GM19025 (cell line): ENCODE measurements around the gene CECR2.

Experiments used
- ATAC-seq: cut with Tn5 transposase; IDR thresholded peaks from one replicate; pipeline ENCODE4 v1.9.1; 2021; ENCODE audit warnings: mild to moderate bottlenecking, low read depth, moderate library complexity; ENCODE audit not compliant: unreplicated experiment

Gene CECR2

DNA sequence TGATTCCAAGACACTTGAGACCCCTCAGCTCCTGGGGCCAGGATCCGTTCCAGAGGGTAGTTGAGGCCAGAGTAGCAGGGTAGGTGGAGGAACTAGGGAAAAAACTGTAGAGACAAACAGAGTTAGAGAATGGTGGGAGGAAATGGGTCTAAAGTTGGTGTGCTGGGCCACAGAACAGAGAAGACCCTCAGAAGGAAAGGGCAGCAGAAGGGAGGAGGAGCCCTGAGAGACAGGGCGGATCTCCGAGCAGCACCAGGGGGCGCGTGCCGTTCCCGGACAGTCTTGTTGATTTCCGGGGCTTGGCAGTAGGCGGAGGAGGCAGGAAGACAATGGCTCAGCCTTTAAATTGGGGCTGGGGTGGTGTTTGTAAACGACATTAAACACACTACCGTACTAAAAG is 2.4 kb upstream of the CECR2 start:
- ATAC-seq, result no peak

- no peak for ATAC-seq
These were observed 1.1 kb upstream of the CECR2 start for GRCh38 chr22:17368144-17368543.

DNA sequence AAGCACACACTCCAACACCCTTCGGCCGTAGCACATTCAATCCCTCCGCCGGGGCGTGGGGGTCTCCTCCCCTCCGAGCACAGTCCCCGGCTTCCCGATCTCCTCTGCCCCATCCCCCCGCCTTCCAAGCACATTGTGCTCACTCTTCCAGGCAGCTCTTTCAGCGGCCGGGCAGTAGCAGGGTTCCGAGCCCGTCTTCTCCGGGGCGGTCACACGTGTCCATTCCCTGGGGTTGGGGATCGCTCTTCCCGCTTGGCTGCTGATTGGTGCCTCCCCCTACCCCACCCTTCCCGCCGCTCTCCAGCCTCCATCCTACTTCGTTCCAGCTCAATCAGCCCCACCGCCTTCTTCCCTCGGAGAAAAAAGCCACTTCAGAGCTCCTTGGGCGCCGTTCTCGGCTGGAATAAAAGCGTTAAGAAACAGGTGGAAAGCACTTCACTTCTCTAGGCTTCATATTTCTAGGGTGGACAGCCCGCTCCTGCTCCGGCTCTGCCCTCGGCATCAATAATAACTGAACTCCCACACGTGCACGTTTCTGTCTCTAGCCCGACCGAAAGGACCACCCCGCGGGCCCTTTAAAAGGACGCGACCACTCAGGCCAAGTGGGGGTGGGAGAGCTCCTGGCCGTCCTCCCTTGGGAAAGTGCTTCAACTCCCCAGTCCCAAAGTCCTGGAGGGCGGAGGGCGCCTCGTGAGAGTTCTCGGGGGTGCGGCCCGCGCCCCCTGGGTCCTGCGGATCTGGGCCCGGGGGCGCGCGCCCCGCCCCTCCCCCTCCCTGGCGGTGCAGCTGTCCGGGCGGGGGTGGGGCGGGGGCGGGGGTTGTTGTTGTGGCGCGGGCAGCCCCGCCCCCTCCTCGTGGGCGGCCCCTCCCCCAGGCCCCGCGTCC is 464 bp upstream of the CECR2 start:
- ATAC-seq, result no peak

DNA sequence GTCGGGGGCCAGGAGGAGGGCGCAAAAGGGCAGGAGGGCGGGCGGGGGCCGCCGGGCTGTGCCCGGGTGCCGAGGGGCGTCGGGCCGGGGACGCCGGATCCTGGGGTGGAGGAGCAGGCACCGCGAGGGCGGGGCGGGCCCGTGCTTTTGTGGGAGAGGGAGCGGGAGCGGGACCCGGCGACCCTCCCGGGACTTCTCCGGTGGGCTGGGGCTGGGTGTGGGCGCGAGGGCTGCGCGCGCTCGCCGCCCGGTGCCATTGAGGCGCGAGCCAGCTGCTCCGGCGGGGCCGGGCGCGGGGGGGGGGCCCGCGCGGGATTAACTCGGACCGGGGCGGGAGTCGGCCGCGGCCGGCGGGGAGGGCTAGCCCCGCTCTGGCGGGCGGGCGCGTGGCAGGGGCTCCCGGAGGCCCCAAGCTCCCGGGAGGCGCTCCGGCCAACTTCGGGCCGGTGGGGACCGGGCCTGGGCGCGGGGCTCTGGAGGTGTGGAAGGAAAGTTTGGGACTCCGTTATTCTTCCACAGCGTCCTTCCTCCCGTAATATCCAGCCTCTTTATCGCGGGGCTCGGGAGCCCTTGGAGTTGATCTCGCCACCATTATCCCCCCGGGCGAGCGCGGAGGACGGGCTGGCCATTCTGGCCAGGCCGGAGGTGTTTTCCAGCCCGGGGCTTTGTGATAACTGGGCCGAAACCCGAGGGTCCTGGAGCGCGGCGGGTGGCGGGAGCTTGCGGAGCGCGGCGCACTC is 936 bp downstream of the CECR2 start:
- ATAC-seq, result no peak

GRCh38 chr22:17370766-17371432 is 1.6 kb downstream of the CECR2 start:
- ATAC-seq, result no peak

DNA sequence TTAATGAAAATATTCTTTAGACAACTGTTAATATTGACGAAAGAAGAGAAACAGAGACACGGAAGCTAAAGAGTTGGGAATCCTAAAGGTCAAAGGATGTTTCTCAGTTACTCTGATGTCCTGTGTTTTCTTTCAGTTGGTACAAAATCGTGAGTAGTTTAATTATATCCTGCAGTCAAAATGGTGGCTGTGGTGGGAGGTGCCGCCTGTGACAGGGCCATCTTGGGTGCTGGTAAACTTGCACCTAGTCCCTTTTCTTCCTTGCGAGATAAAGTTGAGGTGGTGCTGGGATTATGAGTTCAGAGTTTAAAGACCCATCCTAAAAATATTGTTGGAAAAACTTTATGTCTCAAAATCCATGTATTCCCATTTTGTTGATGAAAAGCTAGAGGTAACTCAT is 2.2 kb downstream of the CECR2 start:
- ATAC-seq, result no peak

DNA sequence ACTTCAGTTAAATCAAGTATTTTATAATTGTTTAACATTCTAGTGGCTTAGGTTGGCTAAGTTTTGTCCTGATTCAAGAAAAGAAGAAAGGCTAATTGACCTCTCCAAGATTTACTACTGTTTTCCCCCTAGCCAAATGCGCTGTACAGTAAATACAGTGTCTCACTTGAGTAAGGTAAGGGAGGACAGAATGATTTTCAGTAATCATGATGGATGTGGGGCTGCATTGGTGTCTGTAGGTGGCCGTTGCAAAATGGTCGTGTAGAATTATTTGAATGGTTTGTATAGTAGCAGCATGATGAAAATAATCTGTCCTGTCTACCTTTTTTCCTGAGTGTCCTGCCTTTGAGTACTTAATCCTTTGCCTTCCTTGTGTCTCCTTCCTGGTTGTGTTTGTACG is 4.6 kb downstream of the CECR2 start:
- no peak for ATAC-seq

DNA sequence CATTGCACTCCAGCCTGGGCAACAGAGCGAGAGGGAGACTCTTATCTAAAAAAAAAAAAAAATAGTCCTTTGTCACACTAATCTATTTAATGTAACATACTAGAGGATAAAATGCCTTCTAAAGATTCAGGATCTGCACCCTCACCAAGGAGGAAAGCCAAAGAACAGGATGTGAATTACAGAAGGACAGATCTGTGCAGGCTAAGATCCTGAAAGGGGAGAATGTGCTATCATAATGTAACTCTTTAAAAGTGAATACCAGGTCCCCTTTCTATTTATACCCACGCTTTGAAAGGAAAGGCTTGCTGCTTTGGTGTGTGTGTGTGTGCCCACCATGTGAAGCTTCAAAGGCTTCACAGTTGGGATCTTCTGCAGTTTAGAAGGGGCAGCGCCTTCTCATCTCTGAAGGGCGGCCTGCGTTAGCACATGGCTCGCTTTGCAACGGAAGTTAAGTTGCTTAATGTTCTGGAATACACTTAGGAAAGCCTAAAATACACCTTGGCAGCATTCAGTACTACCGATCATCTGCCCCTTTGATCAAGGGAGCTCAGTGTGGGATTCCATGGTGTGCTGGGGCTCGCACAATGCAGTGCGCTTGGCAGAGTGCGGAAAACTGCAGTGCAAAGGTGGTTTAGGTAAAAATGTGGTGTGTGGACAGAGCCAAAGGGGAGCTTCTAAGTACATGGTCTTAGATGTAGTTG is 6.8 kb downstream of the CECR2 start:
- ATAC-seq, result no peak

DNA sequence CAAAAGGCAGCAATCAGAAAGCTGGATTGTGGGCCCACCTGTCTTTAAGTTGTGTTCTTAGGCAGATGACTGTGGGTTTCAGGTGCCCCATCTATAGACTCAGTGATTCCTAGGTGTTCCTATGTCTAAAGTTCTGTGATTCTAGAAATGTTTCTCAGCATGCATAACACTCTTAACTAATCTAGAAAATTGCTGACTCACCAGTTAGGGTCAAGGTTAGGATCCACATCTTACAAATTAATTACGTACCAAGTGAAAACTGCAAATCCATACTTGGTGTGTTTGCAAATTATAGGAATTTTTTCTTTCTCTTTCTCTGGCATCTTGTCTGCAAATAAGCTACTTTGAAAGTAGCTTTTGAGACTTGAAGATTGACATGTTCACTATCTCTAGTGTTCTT is 7.7 kb downstream of the CECR2 start:
- no peak for ATAC-seq

GRCh38 chr22:17379944-17380343 is 10.7 kb downstream of the CECR2 start:
- no peak for ATAC-seq

DNA sequence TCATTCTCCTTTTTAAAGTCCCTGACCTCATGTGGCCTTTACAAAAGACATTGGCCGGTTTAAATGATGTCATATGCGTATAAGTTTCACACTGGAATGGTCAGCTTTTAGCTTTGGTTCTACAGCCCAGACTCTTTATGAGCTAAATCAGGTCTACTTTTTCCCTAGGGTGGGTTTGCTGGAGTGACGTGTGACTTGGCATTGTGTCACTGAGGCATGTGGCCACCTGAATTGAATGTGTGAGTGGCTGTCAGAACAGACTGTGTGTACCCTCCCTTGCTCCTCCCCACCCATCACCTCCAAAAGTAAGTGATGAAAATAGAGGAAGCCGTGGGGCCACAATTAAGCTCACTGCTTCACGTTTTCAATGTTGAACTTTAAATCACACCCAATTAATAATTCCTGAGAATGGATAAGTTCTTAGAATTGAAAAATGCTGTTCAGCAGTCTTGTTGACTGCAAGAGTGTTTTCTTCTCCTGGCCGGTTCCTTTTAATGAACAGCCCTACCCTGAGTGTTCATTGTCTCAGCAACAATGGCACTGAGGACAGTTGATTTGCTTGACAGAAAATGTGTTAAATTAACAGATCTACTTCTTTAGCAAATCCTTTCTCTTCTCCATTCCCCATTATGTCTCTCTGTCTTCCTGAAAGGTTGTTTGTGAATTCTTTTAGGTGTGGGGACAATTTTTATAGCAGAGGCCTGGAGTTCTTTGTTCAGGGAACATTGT is 11.3 kb downstream of the CECR2 start:
- no peak for ATAC-seq

GRCh38 chr22:17381192-17381913 is 12.1 kb downstream of the CECR2 start:
- ATAC-seq, result no peak

DNA sequence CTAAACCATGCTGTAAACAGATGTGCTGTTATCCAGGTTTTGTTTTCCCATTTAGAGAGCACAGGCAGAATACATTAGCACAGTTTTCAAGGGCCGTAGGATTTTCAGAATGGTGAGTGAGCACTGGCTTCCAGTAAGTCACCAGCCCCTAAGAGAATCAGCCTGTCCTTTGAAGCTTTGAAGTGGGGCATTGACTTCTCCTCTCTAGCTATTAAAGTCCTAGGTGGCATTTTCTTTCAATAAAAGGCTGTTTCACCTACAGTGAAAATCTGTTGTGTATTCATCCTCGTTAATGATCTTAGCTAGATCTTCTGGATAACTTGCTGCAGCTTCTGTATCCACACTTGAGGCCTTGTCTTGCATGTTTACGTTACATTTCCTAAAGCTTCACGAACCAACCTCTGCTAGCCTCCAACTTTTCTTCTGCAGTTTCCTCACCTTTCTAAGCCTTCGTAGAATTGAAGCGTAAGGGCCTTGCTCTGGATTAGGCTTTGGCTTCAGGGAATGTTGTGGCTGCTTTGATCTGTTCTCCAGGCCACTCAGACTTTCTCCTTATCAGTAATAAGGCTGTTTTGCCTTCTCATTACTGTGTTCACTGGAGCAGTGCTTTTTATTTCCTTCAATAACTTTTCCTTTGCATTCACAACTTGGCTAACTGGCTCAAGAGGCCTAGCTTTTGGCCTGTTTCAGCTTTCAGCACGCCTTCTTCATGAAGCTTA is 15.5 kb downstream of the CECR2 start:
- ATAC-seq, result no peak

GRCh38 chr22:17387356-17387755 is 18.1 kb downstream of the CECR2 start:
- ATAC-seq, result no peak

DNA sequence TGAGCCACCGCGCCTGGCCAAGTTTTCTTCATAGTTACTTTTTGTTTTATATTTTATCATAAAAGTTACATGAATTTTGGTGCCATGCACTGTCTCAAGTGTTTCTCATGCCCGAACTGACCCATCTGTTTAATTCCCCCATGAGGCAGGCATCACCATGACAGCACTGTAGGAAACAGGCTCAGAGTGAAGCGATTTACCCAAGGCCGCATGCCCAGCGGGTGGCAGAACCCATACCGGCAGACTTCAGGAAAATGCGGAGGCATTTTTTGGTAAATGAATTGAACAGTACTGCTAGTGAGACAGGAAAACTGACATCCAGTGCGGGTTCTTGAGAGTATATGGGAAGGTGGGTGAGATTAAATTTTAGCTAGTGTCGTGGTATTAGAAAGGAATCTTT is 19.0 kb downstream of the CECR2 start:
- ATAC-seq, result no peak

DNA sequence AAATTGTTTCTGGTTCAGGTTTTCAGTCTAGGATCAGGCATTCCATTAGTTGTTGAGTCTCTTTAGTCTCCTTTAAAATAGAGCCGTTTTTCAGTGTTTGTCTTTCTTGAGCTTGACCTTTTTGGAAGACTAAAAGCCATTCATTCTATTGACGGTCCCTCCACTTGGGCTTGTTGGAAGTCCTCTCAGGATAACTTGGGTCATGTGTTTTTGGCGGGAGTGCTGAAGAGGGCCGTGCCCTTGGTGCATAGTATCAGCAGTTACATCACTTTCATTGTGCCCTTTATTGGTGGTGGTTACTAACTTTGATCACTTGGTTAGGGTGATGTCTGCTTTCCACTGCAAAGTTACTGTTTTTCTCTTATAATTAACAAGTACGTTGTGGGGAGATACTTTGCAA is 20.8 kb downstream of the CECR2 start:
- no peak for ATAC-seq

DNA sequence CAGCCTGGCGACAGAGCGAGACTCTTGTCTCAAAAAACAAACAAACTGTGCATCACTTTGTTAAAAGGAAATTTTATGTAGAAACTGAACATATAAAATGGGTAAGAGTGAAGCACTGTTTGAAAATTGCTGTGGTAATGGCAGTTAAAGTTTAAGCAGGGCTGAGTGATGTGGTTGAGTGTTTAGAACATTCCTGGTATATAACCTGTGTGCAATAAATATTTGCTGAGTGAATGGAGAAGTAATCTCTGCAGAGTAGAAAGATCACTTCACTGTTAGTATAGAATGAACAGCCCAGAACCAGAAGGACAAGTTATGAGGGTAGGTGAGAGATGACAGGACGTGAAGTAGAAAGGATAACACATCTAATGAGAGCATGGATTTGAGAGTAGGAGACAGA is 27.3 kb downstream of the CECR2 start:
- ATAC-seq, result no peak

- ATAC-seq, result no peak
These were observed 28.7 kb downstream of the CECR2 start for GRCh38 chr22:17397756-17398547.
